A549 treated with AZD9567 at 1 μM for 4 hours (cell line): ENCODE data around the gene PPP6R1. TPM values are rescaled to one million over a fixed set of nuclear protein-coding genes. Genes with fewer than 3 reads are reported as not detected.

ENCODE experiments used
- total RNA-seq: library from RNA; stranded (reverse); fragments of 200-300 nt; extraction: Qiagen RNA extraction; gene quantifications from 5 replicates; pipeline ENCODE4 v1.2.3, GENCODE V29; 2022; ENCODE audit not compliant: insufficient read depth

PPP6R1 gene, protein sequence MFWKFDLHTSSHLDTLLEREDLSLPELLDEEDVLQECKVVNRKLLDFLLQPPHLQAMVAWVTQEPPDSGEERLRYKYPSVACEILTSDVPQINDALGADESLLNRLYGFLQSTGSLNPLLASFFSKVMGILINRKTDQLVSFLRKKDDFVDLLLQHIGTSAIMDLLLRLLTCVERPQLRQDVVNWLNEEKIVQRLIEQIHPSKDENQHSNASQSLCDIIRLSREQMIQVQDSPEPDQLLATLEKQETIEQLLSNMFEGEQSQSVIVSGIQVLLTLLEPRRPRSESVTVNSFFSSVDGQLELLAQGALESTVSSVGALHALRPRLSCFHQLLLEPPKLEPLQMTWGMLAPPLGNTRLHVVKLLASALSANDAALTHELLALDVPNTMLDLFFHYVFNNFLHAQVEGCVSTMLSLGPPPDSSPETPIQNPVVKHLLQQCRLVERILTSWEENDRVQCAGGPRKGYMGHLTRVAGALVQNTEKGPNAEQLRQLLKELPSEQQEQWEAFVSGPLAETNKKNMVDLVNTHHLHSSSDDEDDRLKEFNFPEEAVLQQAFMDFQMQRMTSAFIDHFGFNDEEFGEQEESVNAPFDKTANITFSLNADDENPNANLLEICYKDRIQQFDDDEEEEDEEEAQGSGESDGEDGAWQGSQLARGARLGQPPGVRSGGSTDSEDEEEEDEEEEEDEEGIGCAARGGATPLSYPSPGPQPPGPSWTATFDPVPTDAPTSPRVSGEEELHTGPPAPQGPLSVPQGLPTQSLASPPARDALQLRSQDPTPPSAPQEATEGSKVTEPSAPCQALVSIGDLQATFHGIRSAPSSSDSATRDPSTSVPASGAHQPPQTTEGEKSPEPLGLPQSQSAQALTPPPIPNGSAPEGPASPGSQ
- 74.7 to 116 TPM (median 115 TPM) in 5 replicates for total RNA-seq

DNA sequence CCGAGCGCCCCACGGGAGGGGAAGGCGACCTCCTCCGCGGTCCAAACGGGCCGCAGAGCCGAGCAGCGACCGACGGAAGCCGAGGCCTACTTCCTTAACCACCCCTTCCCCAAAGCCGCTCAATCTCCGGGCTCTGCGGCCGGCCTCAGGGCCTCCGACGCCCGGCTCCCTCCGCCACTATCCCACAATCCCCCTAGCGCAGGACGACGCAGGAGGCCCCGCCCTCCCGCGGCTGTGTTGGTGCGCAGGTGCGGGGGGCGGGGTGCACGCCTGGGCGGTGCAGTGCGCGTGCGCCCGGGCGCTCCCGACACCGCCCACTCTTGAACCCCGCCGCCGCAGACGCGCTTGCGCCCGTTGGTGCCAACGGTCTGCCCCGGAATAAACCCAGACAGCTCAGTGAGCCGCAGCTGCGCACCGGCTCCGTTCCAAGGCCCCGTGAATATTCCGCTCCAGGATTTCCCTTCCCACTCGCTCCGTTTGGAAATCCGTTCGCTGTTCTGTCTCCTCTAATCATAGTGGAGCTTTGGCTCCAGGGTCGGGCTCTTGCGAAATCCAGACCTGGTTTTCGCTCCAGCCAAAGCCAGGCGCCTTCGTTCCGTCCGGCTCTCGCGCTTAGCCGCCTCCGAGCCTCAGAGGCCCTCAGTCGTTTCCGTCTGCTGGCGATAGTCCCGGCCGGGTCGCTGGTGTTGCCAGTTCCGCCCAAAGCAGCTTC, at the start of gene PPP6R1:
Gene PPP6R1 (minus strand): TSS at position 190 of the 712 bp plus-strand sequence. CDS start 11,914 bp downstream, outside the sequence.

DNA sequence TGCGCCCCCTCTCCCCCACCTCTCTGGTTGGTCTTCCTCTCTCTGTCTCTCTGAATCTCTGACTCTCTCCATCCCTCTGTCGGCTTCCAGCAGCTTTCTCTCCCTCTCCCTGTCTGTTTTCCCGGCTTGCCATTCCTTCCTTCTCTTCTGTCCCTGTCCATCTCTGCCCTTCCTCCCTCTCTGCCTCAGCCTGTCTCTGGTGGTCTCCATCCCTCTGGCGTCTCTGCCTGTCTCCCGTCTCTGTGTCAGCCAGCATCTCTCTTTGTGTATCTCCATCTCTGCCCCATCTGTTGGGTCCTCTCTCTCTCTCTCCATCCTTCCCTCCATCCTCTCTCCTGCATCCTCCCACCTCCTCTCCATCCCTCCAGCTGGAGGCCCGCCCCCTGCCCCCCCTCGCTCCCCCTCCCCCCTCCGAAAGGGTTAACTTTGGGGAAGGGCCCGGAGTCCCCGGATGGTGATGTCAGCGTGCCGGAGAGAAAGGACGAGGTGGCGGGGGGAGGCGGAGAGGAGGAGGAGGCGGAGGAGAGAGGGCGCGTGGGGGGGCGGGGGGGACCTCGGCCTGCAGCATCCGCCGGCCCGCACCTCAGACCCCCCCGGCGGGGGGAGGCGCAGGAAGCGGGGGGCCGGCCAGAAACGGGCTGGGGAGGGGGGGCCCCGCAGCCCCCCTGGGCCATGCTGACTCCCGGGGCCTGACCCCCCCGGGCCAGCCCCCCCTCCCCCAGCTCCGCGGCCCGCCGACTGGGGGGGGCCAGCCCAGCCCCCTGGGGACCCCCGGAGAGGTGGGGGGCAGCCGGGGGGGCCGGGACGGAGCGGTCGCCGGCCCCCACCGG, 24.9 kb upstream of the PPP6R1 start, which contains the start of gene BRSK1:
Gene BRSK1 (plus strand): TSS at position 450 of the 830 bp plus-strand sequence. CDS start 446 bp downstream, outside the sequence.

DNA sequence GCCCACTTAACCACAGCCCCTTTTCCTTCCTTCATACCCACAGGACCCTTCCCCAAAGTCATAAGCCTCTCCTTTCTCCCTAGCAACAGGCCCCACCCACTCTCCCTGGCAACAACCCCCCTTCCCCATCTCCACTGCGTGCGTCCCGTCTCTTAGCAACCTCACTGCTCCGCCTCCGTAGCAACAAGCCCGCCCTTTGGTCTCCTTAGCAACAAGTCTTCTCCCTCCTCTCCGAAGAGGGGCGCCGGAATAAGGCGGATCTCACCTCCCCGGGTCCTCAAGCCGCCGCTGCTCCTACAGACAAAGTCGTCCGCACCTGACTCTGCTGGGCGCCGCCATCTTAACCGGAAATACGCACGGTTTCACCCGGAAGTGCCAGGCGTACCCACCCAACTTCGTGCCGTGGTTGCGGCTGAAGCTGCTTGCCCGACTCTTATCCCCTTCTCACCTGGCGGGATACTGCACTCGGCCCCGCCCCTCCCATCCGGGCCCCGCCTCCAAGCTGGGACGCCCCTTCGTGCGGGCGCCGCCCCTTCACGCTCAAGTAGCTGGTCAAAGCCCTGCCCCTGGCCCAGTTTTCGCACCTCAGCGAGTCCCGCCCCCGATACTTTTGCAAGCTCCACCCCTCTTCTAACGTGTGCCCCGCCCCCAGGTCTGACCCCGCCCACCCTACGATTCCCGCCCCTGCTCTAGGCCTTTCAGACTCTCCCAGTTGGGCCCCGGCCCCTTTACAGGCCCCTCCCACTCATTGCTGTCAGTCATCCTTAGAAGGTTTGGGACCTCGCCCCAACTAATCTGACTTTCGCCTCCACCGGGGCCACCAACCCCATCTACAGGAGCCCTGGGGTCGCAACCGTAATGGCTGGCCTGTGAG, 21.2 kb upstream of the PPP6R1 start, which contains the start of gene HSPBP1:
Gene HSPBP1 (minus strand): TSS at position 341 of the 874 bp plus-strand sequence. CDS start 502 bp downstream, outside the sequence.

GRCh38 chr19:55228403-55229031, 30.3 kb downstream of the PPP6R1 start, which contains the start of gene TMEM86B:
TSS of gene TMEM86B (minus strand) at chr19:55228763. CDS start at chr19:55228741, 22 bp downstream.

GRCh38 chr19:55208880-55209692, 49.7 kb downstream of the PPP6R1 start, which contains the start of gene PTPRH:
TSS of gene PTPRH (minus strand) at chr19:55209501. CDS start at chr19:55209433, 68 bp downstream.

Other genes starting within 250 kb of the PPP6R1 start
- gene GP6, start 220.8 kb downstream of the PPP6R1 start, total RNA-seq: 0.07 to 0.22 TPM (median 0.15 TPM) in 4 of 5 replicates, not detected in the other
- gene RDH13, start 195.9 kb downstream of the PPP6R1 start, total RNA-seq: 16.1 to 23.0 TPM (median 21.7 TPM) in 5 replicates
- gene EPS8L1, start 183.1 kb downstream of the PPP6R1 start, total RNA-seq: 4.6 to 5.8 TPM (median 4.7 TPM) in 5 replicates
- 47.3 to 102 TPM (median 98.9 TPM) in 5 replicates for gene PPP1R12C, start 141.4 kb downstream of the PPP6R1 start, total RNA-seq
- 88.1 to 142 TPM (median 130 TPM) in 5 replicates for gene TNNT1, start 109.8 kb downstream of the PPP6R1 start, total RNA-seq
- 6.9 to 9.8 TPM (median 7.9 TPM) in 5 replicates for gene TNNI3, start 101.3 kb downstream of the PPP6R1 start, total RNA-seq
- gene DNAAF3, start 92.4 kb downstream of the PPP6R1 start, total RNA-seq: 5.8 to 9.4 TPM (median 6.7 TPM) in 5 replicates
- gene SYT5, start 78.7 kb downstream of the PPP6R1 start, total RNA-seq: 1.8 to 9.1 TPM (median 4.2 TPM) in 5 replicates
- gene PTPRH, start 49.5 kb downstream of the PPP6R1 start, total RNA-seq: 2.1 to 3.8 TPM (median 3.1 TPM) in 5 replicates
- gene TMEM86B, start 30.3 kb downstream of the PPP6R1 start, total RNA-seq: 5.1 to 6.4 TPM (median 5.7 TPM) in 5 replicates
- 129 to 149 TPM (median 137 TPM) in 5 replicates for gene HSPBP1, start 21.1 kb upstream of the PPP6R1 start, total RNA-seq
- 2.5 to 3.3 TPM (median 3.1 TPM) in 5 replicates for gene BRSK1, start 25.0 kb upstream of the PPP6R1 start, total RNA-seq
- not detected in 5 replicates for gene TMEM150B, start 66.3 kb upstream of the PPP6R1 start, total RNA-seq
- 3.1 to 8.1 TPM (median 7.0 TPM) in 5 replicates for gene KMT5C, start 80.9 kb upstream of the PPP6R1 start, total RNA-seq
- gene COX6B2, start 95.7 kb upstream of the PPP6R1 start, total RNA-seq: 0.95 to 1.2 TPM (median 1.0 TPM) in 4 of 5 replicates, not detected in the other
- gene GARIN5B, start 104.2 kb upstream of the PPP6R1 start, total RNA-seq: 0.10 to 0.22 TPM (median 0.16 TPM) in 4 of 5 replicates, not detected in the other
- 16.8 to 21.9 TPM (median 17.3 TPM) in 5 replicates for gene IL11, start 111.4 kb upstream of the PPP6R1 start, total RNA-seq
- gene TMEM190, start 117.8 kb upstream of the PPP6R1 start, total RNA-seq: 1.6 to 2.0 TPM (median 1.8 TPM) in 4 of 5 replicates, not detected in the other
- 6.5 to 9.2 TPM (median 8.0 TPM) in 4 of 5 replicates, not detected in the other for gene TMEM238, start 125.3 kb upstream of the PPP6R1 start, total RNA-seq
- gene RPL28, start 126.9 kb upstream of the PPP6R1 start, total RNA-seq: 2,640 to 3,810 TPM (median 2,807 TPM) in 5 replicates
- 283 to 453 TPM (median 448 TPM) in 5 replicates for gene UBE2S, start 148.8 kb upstream of the PPP6R1 start, total RNA-seq
- gene SHISA7, start 184.3 kb upstream of the PPP6R1 start, total RNA-seq: 0.02 TPM in 2 of 5 replicates, not detected in the others
- gene ISOC2, start 202.6 kb upstream of the PPP6R1 start, total RNA-seq: 49.3 to 64.4 TPM (median 61.3 TPM) in 5 replicates
- gene C19orf85, start 205.7 kb upstream of the PPP6R1 start, total RNA-seq: not detected in 5 replicates
- gene ZNF628, start 217.6 kb upstream of the PPP6R1 start, total RNA-seq: 4.3 to 7.1 TPM (median 6.2 TPM) in 5 replicates
- 31.1 to 56.8 TPM (median 53.6 TPM) in 5 replicates for gene NAT14, start 226.2 kb upstream of the PPP6R1 start, total RNA-seq
- gene SSC5D, start 229.4 kb upstream of the PPP6R1 start, total RNA-seq: 0.41 to 1.0 TPM (median 0.82 TPM) in 5 replicates